ENCODE results near the gene POFUT2. TPM values are rescaled to one million over a fixed set of nuclear protein-coding genes. Genes with fewer than 3 reads are reported as not detected.
A peak's percentile ranks its signal among the peaks of the same experiment; 100 is the strongest.

The POFUT2 gene
- total and polyA plus RNA-seq, 9 donors: 25.7 to 52.9 (median 40.1) TPM

DNA sequence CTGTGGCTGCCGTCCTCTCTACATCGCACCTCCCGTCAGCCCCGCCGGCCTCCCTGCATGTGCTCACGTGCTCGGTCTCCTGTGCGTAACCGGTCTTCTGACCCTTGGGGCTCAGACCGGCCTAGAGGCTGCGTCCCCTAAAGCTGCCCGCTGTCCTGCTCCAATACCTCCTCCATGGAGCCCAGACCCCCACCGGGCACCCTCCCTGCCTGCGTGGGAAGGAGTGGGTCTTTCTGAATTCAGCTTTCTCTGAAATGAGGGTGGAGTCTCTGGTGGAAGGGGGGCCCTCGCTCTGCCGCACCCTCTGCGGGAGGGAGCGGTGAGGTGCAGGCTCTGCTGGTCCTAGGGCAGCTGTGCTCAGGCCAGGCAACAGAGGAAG, 18.7 kb upstream of the POFUT2 start:
- 71 to 82% (median 74%) methylated on average over 17 to 18 of the region's 18 CpGs for WGBS, 3 donors
- peak in 2 of 5 donors; percentile 62 to 64 for DNase-seq
- intact Hi-C loops (cut with DNase I): loop anchor here in 2 of 4 donors (5.0 kb wide), 3 partner anchors 41 to 126 kb away; no protein-coding TSS in a partner anchor

DNA sequence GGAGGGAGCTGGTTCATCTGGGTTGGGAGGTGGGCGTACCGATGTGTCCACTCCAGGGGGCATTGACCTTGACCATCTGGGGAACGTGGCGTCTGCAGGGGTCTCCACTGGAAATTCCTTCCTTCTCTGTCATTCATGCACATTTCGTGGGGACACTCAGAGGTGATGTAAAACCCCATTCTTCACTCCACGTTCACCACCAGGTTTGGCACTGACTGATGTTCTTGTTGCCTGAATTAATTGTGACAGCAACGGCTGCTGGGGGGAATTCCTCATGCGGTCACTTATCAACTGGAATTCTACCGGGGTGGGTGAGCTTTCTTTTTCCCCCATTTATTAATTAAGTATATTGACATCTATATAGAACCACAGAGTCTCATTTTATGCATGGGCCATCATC, 18.1 kb upstream of the POFUT2 start:
- Histone ChIP-seq H3K27ac (peak overlapping the region; percentile 84 to 90), H3K27me3 (no peaks in the 10 kb centered on the region), H3K4me3 (no peak overlapping the region), H3K36me3 (no peaks in the 10 kb centered on the region), H3K4me1 (ENCODE audit: insufficient read depth) (peaks cover 41% of the 10 kb centered on the region), H3K9me3 (no peaks in the 10 kb centered on the region)
- DNase-seq: peak; percentile 20 to 45 (median 34)
- TF ChIP-seq, protein P1, sequence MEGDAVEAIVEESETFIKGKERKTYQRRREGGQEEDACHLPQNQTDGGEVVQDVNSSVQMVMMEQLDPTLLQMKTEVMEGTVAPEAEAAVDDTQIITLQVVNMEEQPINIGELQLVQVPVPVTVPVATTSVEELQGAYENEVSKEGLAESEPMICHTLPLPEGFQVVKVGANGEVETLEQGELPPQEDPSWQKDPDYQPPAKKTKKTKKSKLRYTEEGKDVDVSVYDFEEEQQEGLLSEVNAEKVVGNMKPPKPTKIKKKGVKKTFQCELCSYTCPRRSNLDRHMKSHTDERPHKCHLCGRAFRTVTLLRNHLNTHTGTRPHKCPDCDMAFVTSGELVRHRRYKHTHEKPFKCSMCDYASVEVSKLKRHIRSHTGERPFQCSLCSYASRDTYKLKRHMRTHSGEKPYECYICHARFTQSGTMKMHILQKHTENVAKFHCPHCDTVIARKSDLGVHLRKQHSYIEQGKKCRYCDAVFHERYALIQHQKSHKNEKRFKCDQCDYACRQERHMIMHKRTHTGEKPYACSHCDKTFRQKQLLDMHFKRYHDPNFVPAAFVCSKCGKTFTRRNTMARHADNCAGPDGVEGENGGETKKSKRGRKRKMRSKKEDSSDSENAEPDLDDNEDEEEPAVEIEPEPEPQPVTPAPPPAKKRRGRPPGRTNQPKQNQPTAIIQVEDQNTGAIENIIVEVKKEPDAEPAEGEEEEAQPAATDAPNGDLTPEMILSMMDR (IDR thresholded peaks at IDR 0.05): no peak
- TF ChIP-seq POLR2A (IDR thresholded peaks at IDR 0.05): no peak
- no peak for TF ChIP-seq EP300 (IDR thresholded peaks at IDR 0.05)
- intact Hi-C loops (cut with DNase I): loop anchor here in 2 of 4 donors (5.0 kb wide), 3 partner anchors 41 to 126 kb away; no protein-coding TSS in a partner anchor
- WGBS, 3 donors: 53 to 62% (median 58%) methylated on average over 9 of the region's 9 CpGs

More for the DNA sequence above, 18.7 kb upstream of the POFUT2 start:
- peak overlapping the region; percentile 84 to 90 for H3K27ac ChIP-seq
- no peak overlapping the region for H3K4me3 ChIP-seq
- no peaks in the 10 kb centered on the region for H3K9me3 ChIP-seq
- TF ChIP-seq EP300 (IDR thresholded peaks at IDR 0.05): no peak
- no peak for TF ChIP-seq POLR2A (IDR thresholded peaks at IDR 0.05)
- TF ChIP-seq, protein P1 (IDR thresholded peaks at IDR 0.05): no peak
- H3K27me3 ChIP-seq: no peaks in the 10 kb centered on the region
- peaks cover 41% of the 10 kb centered on the region for H3K4me1 ChIP-seq (ENCODE audit: insufficient read depth)
- H3K36me3 ChIP-seq: no peaks in the 10 kb centered on the region

DNA sequence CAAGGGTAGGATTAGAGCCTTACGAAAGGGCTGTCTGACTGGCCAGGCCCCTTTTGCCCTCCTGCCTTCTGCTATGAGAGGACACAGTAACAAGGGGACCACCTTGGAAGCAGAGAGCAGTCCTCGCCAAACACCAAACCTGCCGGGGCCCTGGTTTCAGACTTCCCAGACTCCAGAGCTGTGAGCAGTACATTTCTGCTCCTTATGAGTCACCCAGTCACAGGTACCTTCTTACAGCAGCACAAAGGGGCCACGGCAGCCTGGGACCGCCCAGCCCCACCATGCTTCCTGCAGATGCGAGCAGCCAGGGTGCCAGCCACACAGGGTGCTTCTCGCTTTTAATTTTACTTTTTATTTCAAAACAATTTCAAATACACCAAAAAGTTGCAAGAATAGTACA, 17.2 kb upstream of the POFUT2 start:
- WGBS, 3 donors: 82 to 93% (median 93%) methylated on average over 7 of the region's 7 CpGs
- peak overlapping the region in 1 of 2 donors; percentile 90 for H3K27ac ChIP-seq

DNA sequence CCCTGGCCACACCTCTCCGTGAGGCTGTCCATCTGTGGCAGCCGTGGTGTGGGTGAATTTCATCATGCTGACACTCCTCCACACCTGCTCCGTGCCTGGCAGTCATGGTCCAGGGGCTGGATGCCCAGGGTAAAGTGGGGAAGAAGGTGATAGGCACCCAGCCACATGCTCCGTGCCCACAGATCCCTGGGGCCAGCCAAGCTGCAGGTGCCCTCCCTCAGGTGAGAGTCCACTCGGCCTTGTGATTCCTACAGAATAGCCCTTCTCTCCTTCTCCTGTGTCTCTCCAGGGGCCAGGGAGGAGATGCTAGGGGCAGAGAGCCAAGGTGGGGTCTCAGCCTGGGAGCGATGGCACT, 16.8 kb upstream of the POFUT2 start:
- 92 to 93% (median 92%) methylated on average over 5 to 6 of the region's 6 CpGs for WGBS, 3 donors
- Histone ChIP-seq H3K4me1 (ENCODE audit: insufficient read depth) (peaks cover 35% of the 10 kb centered on the region), H3K27ac (peak overlapping the region in 1 of 2 donors; percentile 27), H3K27me3 (no peaks in the 10 kb centered on the region), H3K9me3 (no peaks in the 10 kb centered on the region), H3K36me3 (no peaks in the 10 kb centered on the region), H3K4me3 (no peak overlapping the region)
- no peak for TF ChIP-seq POLR2A (IDR thresholded peaks at IDR 0.05)
- no peak for TF ChIP-seq EP300 (IDR thresholded peaks at IDR 0.05)
- TF ChIP-seq, protein P1 (IDR thresholded peaks at IDR 0.05): no peak
- DNase-seq: peak in 4 of 5 donors; percentile 16 to 43 (median 40)
- intact Hi-C loops (cut with DNase I): loop anchor here in 1 of 4 donors (5.0 kb wide), 1 partner anchor 53 kb away; no protein-coding TSS in a partner anchor

More for the DNA sequence above, 17.2 kb upstream of the POFUT2 start:
- TF ChIP-seq, protein P1 (IDR thresholded peaks at IDR 0.05): no peak
- TF ChIP-seq EP300 (IDR thresholded peaks at IDR 0.05) (no peak), POLR2A (IDR thresholded peaks at IDR 0.05) (no peak)
- peaks cover 37% of the 10 kb centered on the region for H3K4me1 ChIP-seq (ENCODE audit: insufficient read depth)
- H3K36me3 ChIP-seq: no peaks in the 10 kb centered on the region
- intact Hi-C loops (cut with DNase I): loop anchor here in 2 of 4 donors (5.0 kb wide), 4 partner anchors 42 to 127 kb away; no protein-coding TSS in a partner anchor
- no peaks in the 10 kb centered on the region for H3K27me3 ChIP-seq
- peak; percentile 11 to 40 (median 36) for DNase-seq
- H3K4me3 ChIP-seq: no peak overlapping the region
- H3K9me3 ChIP-seq: no peaks in the 10 kb centered on the region

Measured in ovary (tissue), 9 donors.